GM19467 (cell line): ENCODE results near the gene PBLD.

Experiments
- ATAC-seq: cut with Tn5 transposase; IDR thresholded peaks from one replicate; pipeline ENCODE4 v1.9.1; 2021; ENCODE audit warnings: mild to moderate bottlenecking, moderate library complexity; ENCODE audit not compliant: unreplicated experiment

PBLD gene

GRCh38 chr10:68332259-68333057 lies at the start of gene PBLD:
TSS of gene PBLD (minus strand) at chr10:68332928. CDS start at chr10:68306844, 26,084 bp downstream.
- peak; percentile 17 for ATAC-seq

- no peak for ATAC-seq
These were observed 38.9 kb upstream of the PBLD start for GRCh38 chr10:68371604-68372003.

GRCh38 chr10:68367121-68367520 lies 34.4 kb upstream of the PBLD start:
- ATAC-seq = no peak

- ATAC-seq = no peak
These were observed 33.9 kb upstream of the PBLD start for GRCh38 chr10:68366600-68366999.

- ATAC-seq = no peak
These were observed 32.9 kb upstream of the PBLD start for GRCh38 chr10:68365611-68366010.

GRCh38 chr10:68364101-68364886 lies 31.6 kb upstream of the PBLD start:
- ATAC-seq = no peak

- no peak for ATAC-seq
These were observed 29.9 kb upstream of the PBLD start for GRCh38 chr10:68362590-68362989.

- ATAC-seq = no peak
These were observed 26.5 kb upstream of the PBLD start for GRCh38 chr10:68359189-68359588.

- no peak for ATAC-seq
These were observed 20.8 kb upstream of the PBLD start for GRCh38 chr10:68353537-68353936.

- no peak for ATAC-seq
These were observed 15.6 kb upstream of the PBLD start for GRCh38 chr10:68348265-68348741.

- no peak for ATAC-seq
These were observed 14.0 kb upstream of the PBLD start for GRCh38 chr10:68346774-68347173.

- no peak for ATAC-seq
These were observed 12.9 kb upstream of the PBLD start for GRCh38 chr10:68345621-68346020.

GRCh38 chr10:68342909-68343516 lies 10.3 kb upstream of the PBLD start:
- ATAC-seq = no peak

GRCh38 chr10:68340358-68341080 lies 7.8 kb upstream of the PBLD start:
- ATAC-seq = no peak

GRCh38 chr10:68336754-68337351 lies 4.1 kb upstream of the PBLD start:
- ATAC-seq = no peak

GRCh38 chr10:68334672-68335467 lies 2.1 kb upstream of the PBLD start:
- ATAC-seq = no peak

- no peak for ATAC-seq
These were observed 1.0 kb upstream of the PBLD start for GRCh38 chr10:68333440-68334431.

GRCh38 chr10:68333058-68333395 lies 299 bp upstream of the PBLD start:
- ATAC-seq = no peak
